Measurements from ENCODE around the gene SLC48A1.

The SLC48A1 gene

DNA sequence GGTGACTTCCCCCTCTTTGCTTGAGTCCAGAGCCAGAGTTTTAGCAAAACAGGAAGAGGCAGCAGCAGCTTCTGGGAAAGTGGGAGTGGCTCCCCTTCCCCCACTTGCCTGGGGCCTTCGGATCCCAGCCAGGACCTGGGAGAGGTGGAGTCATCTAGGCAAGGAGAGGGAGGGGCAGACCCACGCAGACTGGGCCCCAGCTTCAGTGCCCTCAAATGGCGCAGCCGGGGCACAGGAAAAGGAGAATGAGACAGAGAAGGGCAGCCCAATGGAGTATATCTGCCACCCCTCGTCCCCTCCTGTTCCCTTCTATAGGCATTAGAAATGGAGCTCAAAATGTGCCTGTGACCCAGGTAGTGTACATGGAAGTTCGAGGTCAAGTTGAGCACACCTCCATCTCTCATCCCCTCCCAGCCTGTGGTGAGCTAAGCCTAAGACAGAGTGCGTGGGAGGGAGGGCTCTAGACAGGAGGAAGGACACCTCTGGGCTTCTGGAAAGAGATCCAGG is 56.0 kb downstream of the SLC48A1 start:
- no peak for DNase-seq

DNA sequence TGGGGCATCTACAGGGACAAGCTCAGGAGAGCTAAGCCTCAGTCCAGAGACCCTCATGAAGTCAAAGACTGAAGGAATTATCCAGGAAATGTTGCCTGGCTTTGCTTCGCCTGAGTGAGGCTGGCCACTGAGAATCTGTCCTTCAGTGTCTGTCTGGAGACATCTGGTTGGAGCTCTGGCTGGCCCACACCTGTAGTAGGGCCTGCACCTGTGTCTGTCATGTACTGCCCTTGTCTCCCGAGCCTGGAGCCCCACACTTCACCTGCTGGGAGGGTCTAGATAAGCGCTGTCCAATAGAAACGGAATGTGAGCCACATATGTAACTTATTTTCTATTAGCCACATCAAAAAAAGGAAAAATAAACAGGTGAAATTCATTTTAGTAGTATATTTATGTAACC is 56.5 kb downstream of the SLC48A1 start:
- no peak for DNase-seq
